ENCODE results near the gene EHD1.

DNA sequence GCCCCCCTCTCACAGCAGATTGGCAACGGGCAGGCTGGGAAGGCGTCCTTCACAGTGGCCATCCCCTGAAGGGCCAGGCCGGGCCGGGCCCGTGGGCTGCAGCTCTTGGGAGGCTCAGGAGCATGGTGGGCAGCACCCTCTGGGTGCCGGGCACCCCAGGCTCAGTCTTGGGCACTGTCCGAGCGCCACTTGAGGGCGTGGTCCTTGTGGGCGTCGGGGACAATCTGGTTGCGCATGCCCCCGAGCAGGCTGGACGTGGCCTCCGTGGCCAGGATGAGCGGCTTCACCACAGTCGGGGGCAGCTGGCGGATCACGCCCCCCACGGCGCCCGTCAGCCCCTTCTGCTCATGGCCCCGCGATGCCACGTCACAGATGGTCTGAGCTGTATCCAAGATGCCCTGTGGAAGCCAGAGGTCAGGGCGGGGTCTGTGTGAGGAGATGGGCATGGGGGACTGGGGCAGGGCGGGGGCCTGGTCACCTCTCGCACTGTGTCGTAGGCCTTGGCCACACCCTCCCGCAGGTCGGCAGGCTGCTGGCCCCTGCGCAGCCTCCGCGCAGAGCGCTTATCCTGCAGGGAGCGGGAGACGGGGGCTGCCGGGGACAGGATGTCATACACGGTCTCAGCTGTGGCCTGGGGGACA, 16.5 kb upstream of the EHD1 start:
- TF ChIP-seq, protein P1, sequence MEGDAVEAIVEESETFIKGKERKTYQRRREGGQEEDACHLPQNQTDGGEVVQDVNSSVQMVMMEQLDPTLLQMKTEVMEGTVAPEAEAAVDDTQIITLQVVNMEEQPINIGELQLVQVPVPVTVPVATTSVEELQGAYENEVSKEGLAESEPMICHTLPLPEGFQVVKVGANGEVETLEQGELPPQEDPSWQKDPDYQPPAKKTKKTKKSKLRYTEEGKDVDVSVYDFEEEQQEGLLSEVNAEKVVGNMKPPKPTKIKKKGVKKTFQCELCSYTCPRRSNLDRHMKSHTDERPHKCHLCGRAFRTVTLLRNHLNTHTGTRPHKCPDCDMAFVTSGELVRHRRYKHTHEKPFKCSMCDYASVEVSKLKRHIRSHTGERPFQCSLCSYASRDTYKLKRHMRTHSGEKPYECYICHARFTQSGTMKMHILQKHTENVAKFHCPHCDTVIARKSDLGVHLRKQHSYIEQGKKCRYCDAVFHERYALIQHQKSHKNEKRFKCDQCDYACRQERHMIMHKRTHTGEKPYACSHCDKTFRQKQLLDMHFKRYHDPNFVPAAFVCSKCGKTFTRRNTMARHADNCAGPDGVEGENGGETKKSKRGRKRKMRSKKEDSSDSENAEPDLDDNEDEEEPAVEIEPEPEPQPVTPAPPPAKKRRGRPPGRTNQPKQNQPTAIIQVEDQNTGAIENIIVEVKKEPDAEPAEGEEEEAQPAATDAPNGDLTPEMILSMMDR (conservative IDR thresholded peaks at IDR 0.05 in 1 of 2, IDR thresholded peaks at IDR 0.05 in 1 of 2; ENCODE audit: extremely low read depth in 1 of 2, insufficient read depth in 1 of 2, low read depth in 1 of 2, low read length in 2 of 2) = no peak
- TF ChIP-seq EZH2 (IDR thresholded peaks at IDR 0.05; ENCODE audit: borderline replicate concordance, low read length) = no peak
